ENCODE results near the gene ZDBF2. TPM values are rescaled to one million over a fixed set of nuclear protein-coding genes. Genes with fewer than 3 reads are reported as not detected.

Gene ZDBF2
- total RNA-seq, 2 experiments from 2014 or later, result 10.5 to 10.9 TPM

GRCh38 chr2:206230060-206230762, 44.3 kb upstream of the ZDBF2 start:
- intact Hi-C loops (cut with micrococcal nuclease), result no loop called here
- H3K9me3 Mint-ChIP-seq, result peaks cover 6% of the 10 kb centered on the region
- no peak for TF ChIP-seq CTCF (IDR thresholded peaks at IDR 0.05)
- no peaks in the 10 kb centered on the region for H3K4me1 Mint-ChIP-seq (ENCODE audit: low read depth)
- DNase-seq (no peak), ATAC-seq (no peak)
- ChIA-PET POLR2A (no interaction called here), CTCF (no interaction called here)
- H3K4me3 Mint-ChIP-seq, result no peak overlapping the region
- H3K36me3 Mint-ChIP-seq (ENCODE audit: low read depth), result no peaks in the 10 kb centered on the region
- H3K27me3 Mint-ChIP-seq, result peaks cover 6% of the 10 kb centered on the region
- H3K27ac Mint-ChIP-seq, result no peak overlapping the region

GRCh38 chr2:206231669-206232286, 42.7 kb upstream of the ZDBF2 start:
- Mint-ChIP-seq H3K27ac (no peak overlapping the region), H3K36me3 (ENCODE audit: low read depth) (no peaks in the 10 kb centered on the region), H3K27me3 (peaks cover 6% of the 10 kb centered on the region), H3K4me3 (no peak overlapping the region), H3K4me1 (ENCODE audit: low read depth) (no peaks in the 10 kb centered on the region), H3K9me3 (peaks cover 6% of the 10 kb centered on the region)
- ChIA-PET CTCF (interaction anchor here (0.9 kb wide), 1 partner anchor 28 kb away, joined by 6 read pairs; no protein-coding TSS in a partner anchor), POLR2A (no interaction called here)
- no peak for TF ChIP-seq CTCF (IDR thresholded peaks at IDR 0.05)
- intact Hi-C loops (cut with micrococcal nuclease), result no loop called here
- DNase-seq (no peak), ATAC-seq (no peak)

GRCh38 chr2:206232287-206233035, 42.0 kb upstream of the ZDBF2 start:
- Mint-ChIP-seq H3K4me3 (no peak overlapping the region), H3K27me3 (peaks cover 6% of the 10 kb centered on the region), H3K4me1 (ENCODE audit: low read depth) (no peaks in the 10 kb centered on the region), H3K36me3 (ENCODE audit: low read depth) (no peaks in the 10 kb centered on the region), H3K27ac (no peak overlapping the region), H3K9me3 (peaks cover 6% of the 10 kb centered on the region)
- POLR2A ChIA-PET, result no interaction called here
- intact Hi-C loops (cut with micrococcal nuclease), result no loop called here
- ATAC-seq, result no peak
- TF ChIP-seq CTCF (IDR thresholded peaks at IDR 0.05), result no peak
- CTCF ChIA-PET, result interaction anchor here (0.9 kb wide), 1 partner anchor 27 kb away, joined by 6 read pairs; no protein-coding TSS in a partner anchor
- DNase-seq, result no peak

- Mint-ChIP-seq H3K4me3 (no peak overlapping the region), H3K36me3 (ENCODE audit: low read depth) (no peaks in the 10 kb centered on the region), H3K4me1 (ENCODE audit: low read depth) (no peaks in the 10 kb centered on the region), H3K27me3 (peaks cover 4% of the 10 kb centered on the region), H3K27ac (no peak overlapping the region), H3K9me3 (no peaks in the 10 kb centered on the region)
- ChIA-PET CTCF (no interaction called here), POLR2A (no interaction called here)
- TF ChIP-seq CTCF (IDR thresholded peaks at IDR 0.05), result no peak
- ATAC-seq (no peak), DNase-seq (no peak)
- intact Hi-C loops (cut with micrococcal nuclease), result no loop called here
These were observed 35.3 kb upstream of the ZDBF2 start for GRCh38 chr2:206239157-206239556.

- ATAC-seq (no peak), DNase-seq (no peak)
- H3K27me3 Mint-ChIP-seq, result peaks cover 4% of the 10 kb centered on the region
- no peaks in the 10 kb centered on the region for H3K36me3 Mint-ChIP-seq (ENCODE audit: low read depth)
- no peak overlapping the region for H3K4me3 Mint-ChIP-seq
- ChIA-PET CTCF (no interaction called here), POLR2A (no interaction called here)
- TF ChIP-seq CTCF (IDR thresholded peaks at IDR 0.05), result no peak
- no peak overlapping the region for H3K27ac Mint-ChIP-seq
- no peaks in the 10 kb centered on the region for H3K9me3 Mint-ChIP-seq
- intact Hi-C loops (cut with micrococcal nuclease), result no loop called here
- H3K4me1 Mint-ChIP-seq (ENCODE audit: low read depth), result no peaks in the 10 kb centered on the region
These were observed 34.1 kb upstream of the ZDBF2 start for GRCh38 chr2:206240327-206240726.
